ENCODE data around the gene DBNDD2.

The DBNDD2 gene

GRCh38 chr20:45378191-45378590 lies 29.9 kb upstream of the DBNDD2 start, which contains the start of gene TP53TG5:
TSS of gene TP53TG5 (minus strand) at chr20:45378325. CDS start at chr20:45378236, 89 bp downstream.
- no peak for DNase-seq (ENCODE audit: low read depth in 2 of 2)

GRCh38 chr20:45387274-45387673 lies 20.8 kb upstream of the DBNDD2 start:
- DNase-seq (ENCODE audit: low read depth in 2 of 2) = no peak

GRCh38 chr20:45390931-45391330 lies 17.2 kb upstream of the DBNDD2 start:
- no peak for DNase-seq (ENCODE audit: low read depth in 2 of 2)

- no peak for DNase-seq (ENCODE audit: low read depth in 2 of 2)
Measured at GRCh38 chr20:45391559-45391958, 16.5 kb upstream of the DBNDD2 start.

GRCh38 chr20:45392733-45393132 lies 15.4 kb upstream of the DBNDD2 start:
- no peak for DNase-seq (ENCODE audit: low read depth in 2 of 2)

- DNase-seq (ENCODE audit: low read depth in 2 of 2) = no peak
Measured at GRCh38 chr20:45394221-45395113, 13.6 kb upstream of the DBNDD2 start.

- DNase-seq (ENCODE audit: low read depth in 2 of 2) = no peak
Measured at GRCh38 chr20:45395114-45395415, 13.0 kb upstream of the DBNDD2 start.

GRCh38 chr20:45399018-45399417 lies 9.1 kb upstream of the DBNDD2 start:
- DNase-seq (ENCODE audit: low read depth in 2 of 2) = no peak

- no peak for DNase-seq (ENCODE audit: low read depth in 2 of 2)
Measured at GRCh38 chr20:45400346-45401031, 7.6 kb upstream of the DBNDD2 start.

GRCh38 chr20:45402946-45403345 lies 5.1 kb upstream of the DBNDD2 start:
- DNase-seq (ENCODE audit: low read depth in 2 of 2) = no peak

GRCh38 chr20:45404438-45404837 lies 3.7 kb upstream of the DBNDD2 start:
- no peak for DNase-seq (ENCODE audit: low read depth in 2 of 2)

- no peak for DNase-seq (ENCODE audit: low read depth in 2 of 2)
Measured at GRCh38 chr20:45405571-45406259, 2.4 kb upstream of the DBNDD2 start.

- peak in 1 of 2 donors; percentile 32 for DNase-seq (ENCODE audit: low read depth in 2 of 2)
Measured at GRCh38 chr20:45406260-45407066, 1.6 kb upstream of the DBNDD2 start.

GRCh38 chr20:45407067-45407745 lies 883 bp upstream of the DBNDD2 start:
- DNase-seq (ENCODE audit: low read depth in 2 of 2) = no peak

- DNase-seq (ENCODE audit: low read depth in 2 of 2) = no peak
Measured at GRCh38 chr20:45408646-45409213, 641 bp downstream of the DBNDD2 start.

- no peak for DNase-seq (ENCODE audit: low read depth in 2 of 2)
Measured at GRCh38 chr20:45409521-45410272, 1.6 kb downstream of the DBNDD2 start.

- DNase-seq (ENCODE audit: low read depth in 2 of 2) = no peak
Measured at GRCh38 chr20:45410887-45411286, 2.8 kb downstream of the DBNDD2 start.

GRCh38 chr20:45412653-45413052 lies 4.6 kb downstream of the DBNDD2 start:
- DNase-seq (ENCODE audit: low read depth in 2 of 2) = no peak

GRCh38 chr20:45413479-45413878 lies 5.4 kb downstream of the DBNDD2 start:
- no peak for DNase-seq (ENCODE audit: low read depth in 2 of 2)

All from stimulated activated CD8-positive, alpha-beta memory T cell treated with anti-CD3 and anti-CD28 coated beads, Interleukin-15, amount 100 ng/mL, for 48 hours (primary cell).